H1 (cell line): ENCODE results near the gene FUT6. TPM values are rescaled to one million over a fixed set of nuclear protein-coding genes. Genes with fewer than 3 reads are reported as not detected.

ENCODE experiments used
- ASH2L ChIP-seq: fragments of 200-600, 300-600 bp; sonication (generic); IDR thresholded peaks from one replicate; pipeline ENCODE4 v1.7.1; 2017; ENCODE audit warnings: low read length
- CBX8 ChIP-seq: fragments of 300-800, 300-1000 bp; sonication (generic); IDR thresholded peaks from 2 replicates; pipeline ENCODE4 v1.7.1; 2016; ENCODE audit warnings: low read depth, low read length, borderline replicate concordance
- CTBP2 ChIP-seq: IDR thresholded peaks from 2 replicates; pipeline ENCODE4 v1.7.0; 2011; ENCODE audit warnings: borderline replicate concordance, mild to moderate bottlenecking, moderate library complexity, mixed read lengths, low read length; ENCODE audit not compliant: insufficient read depth, insufficient read length
- CTCF ChIP-seq, 3 experiments: IDR thresholded peaks; 1 replicate in 2 of 3; 2 replicates in 1 of 3; pipeline versions ENCODE4 v1.5.1 to v1.6.1; 2011; ENCODE audit warnings: low read length in 3 of 3, mild to moderate bottlenecking in 3 of 3, inconsistent platforms in 2 of 3, low read depth in 1 of 3, moderate library complexity in 1 of 3; ENCODE audit not compliant: insufficient read depth in 1 of 3; ENCODE audit errors: control extremely low read depth in 1 of 3
- E2F6 ChIP-seq: IDR thresholded peaks from 2 replicates; pipeline ENCODE4 v1.6.1; 2012; ENCODE audit warnings: inconsistent platforms
- EGR1 ChIP-seq: IDR thresholded peaks from 2 replicates; pipeline ENCODE4 v1.6.1; 2011; ENCODE audit warnings: low read depth, low read length, borderline replicate concordance
- GABPA ChIP-seq: IDR thresholded peaks from 2 replicates; pipeline ENCODE4 v1.6.1; 2011; ENCODE audit warnings: mild to moderate bottlenecking, low read length, moderate library complexity, borderline replicate concordance; ENCODE audit not compliant: insufficient read depth
- HDAC6 ChIP-seq: IDR thresholded peaks from one replicate; pipeline ENCODE4 v1.7.1; 2012; ENCODE audit warnings: low read depth, mild to moderate bottlenecking, inconsistent platforms, low read length, moderate library complexity
- JUN ChIP-seq: IDR thresholded peaks from 2 replicates; pipeline ENCODE4 v1.6.1; 2011; ENCODE audit warnings: low read depth, mild to moderate bottlenecking, improper control_type of control experiment, low read length
- JUND ChIP-seq: IDR thresholded peaks from 2 replicates; pipeline ENCODE4 v1.6.1; 2011; ENCODE audit warnings: mild to moderate bottlenecking, improper control_type of control experiment, low read length
- MAX ChIP-seq: IDR thresholded peaks from 2 replicates; pipeline ENCODE4 v1.6.1; 2012; ENCODE audit warnings: inconsistent platforms
- NRF1 ChIP-seq: IDR thresholded peaks from 2 replicates; pipeline ENCODE4 v1.6.1; 2011; ENCODE audit warnings: mild to moderate bottlenecking, low read depth, low read length, improper control_type of control experiment
- PHF8 ChIP-seq: fragments of 200-600 bp; sonication (generic); conservative IDR thresholded peaks from 2 replicates; pipeline ENCODE4 v1.7.1; 2012; ENCODE audit warnings: low read depth, mild to moderate bottlenecking, inconsistent platforms, low read length, moderate library complexity
- POU5F1 ChIP-seq: IDR thresholded peaks from 2 replicates; pipeline ENCODE4 v1.6.1; 2011; ENCODE audit warnings: low read depth, mild to moderate bottlenecking, low read length, moderate library complexity
- RAD21 ChIP-seq, 2 experiments: IDR thresholded peaks in 1 of 2; conservative IDR thresholded peaks in 1 of 2; 2 replicates each; pipeline ENCODE4 v1.6.1; 2011; ENCODE audit warnings: low read depth in 2 of 2, low read length in 2 of 2, improper control_type of control experiment in 1 of 2, inconsistent platforms in 1 of 2, mild to moderate bottlenecking in 1 of 2, moderate library complexity in 1 of 2
- RBBP5 ChIP-seq: IDR thresholded peaks from 2 replicates; pipeline ENCODE4 v1.7.1; 2012; ENCODE audit warnings: low read depth, mild to moderate bottlenecking, inconsistent platforms, low read length, moderate library complexity, borderline replicate concordance
- RXRA ChIP-seq: IDR thresholded peaks from 2 replicates; pipeline ENCODE4 v1.6.1; 2011; ENCODE audit warnings: low read depth, mild to moderate bottlenecking, low read length, moderate library complexity; ENCODE audit not compliant: insufficient read depth
- TAF1 ChIP-seq: IDR thresholded peaks from 2 replicates; pipeline ENCODE4 v1.6.1; 2011; ENCODE audit warnings: mild to moderate bottlenecking, low read depth, low read length
- TCF12 ChIP-seq: IDR thresholded peaks from 2 replicates; pipeline ENCODE4 v1.6.1; 2011; ENCODE audit warnings: low read depth, mild to moderate bottlenecking, low read length
- YY1 ChIP-seq: IDR thresholded peaks from 2 replicates; pipeline ENCODE4 v1.6.1; 2011; ENCODE audit warnings: low read depth, mild to moderate bottlenecking, low read length
- polyA plus RNA-seq, 7 experiments: library from polyadenylated mRNA; depleted of rRNA in 3 of 7; stranded (reverse) in 5 of 7; unstranded in 2 of 7; fragments of >200 nt in 5 of 7; fragments of 200-250 nt in 2 of 7; gene quantifications; 1 replicate in 5 of 7; 2 replicates in 1 of 7; 4 replicates in 1 of 7; pipeline versions ENCODE4 v1.2.1 to v1.2.3, GENCODE V29; 2011 to 2013; ENCODE audit warnings: missing spikeins in 2 of 7, mixed read lengths in 2 of 7
- total RNA-seq: library from RNA; stranded (reverse); fragmentation: NEBNext Ultra II Directional; extraction: Animal tissue kit (Norgen Biotek cat#: 25700); gene quantifications from 2 replicates; pipeline ENCODE4 v1.2.1, GENCODE V29; 2021

FUT6 gene
- total and polyA plus RNA-seq, 2 of the 8 experiments (the other 6 are each of a cell fraction or from before 2014, with no cell fraction given) = not detected

- TF ChIP-seq EGR1 (peak; percentile 83; the same call in 1 of the 2 replicates), RAD21 (IDR thresholded peaks at IDR 0.05 in 1 of 2, conservative IDR thresholded peaks at IDR 0.05 in 1 of 2; ENCODE audit: low read depth in 2 of 2, low read length in 2 of 2) (peak; percentile 88 to 93), CBX8 (no peak), NRF1 (no peak), JUN (no peak), RXRA (no peak), ASH2L (no peak), GABPA (peak; percentile 54; the same call in 1 of the 2 replicates), E2F6 (peak; percentile 97), PHF8 (0 out of 2 replicates have a peak, but pooled peaks have one; percentile 34), CTBP2 (peak; percentile 69), HDAC6 (no peak), TCF12 (no peak), CTCF (IDR thresholded peaks at IDR 0.05; ENCODE audit: control extremely low read depth in 1 of 3, insufficient read depth in 1 of 3, low read depth in 1 of 3, low read length in 3 of 3) (peak; percentile 93 to 99 (median 94)), POU5F1 (no peak), RBBP5 (0 out of 2 replicates have a peak, but pooled peaks have one; percentile 28), MAX (no peak; the same call in 1 of the 2 replicates), TAF1 (peak; percentile 40; the same call in 1 of the 2 replicates), YY1 (peak; percentile 58; the same call in 1 of the 2 replicates), JUND (peak; percentile 32; the same call in 1 of the 2 replicates)
These were observed 35.6 kb downstream of the FUT6 start (continued) for GRCh38 chr19:5803752-5804515.
